Testis (tissue), 2 donors: Measurements from ENCODE around the gene GRN.

Experiments used
- POLR2A ChIP-seq: fragments of 450-650 bp; IDR thresholded peaks from one replicate; pipeline ENCODE4 v1.6.1; 2017; ENCODE audit warnings: antibody characterized with exemption, mild to moderate bottlenecking, moderate library complexity
- TF ChIP-seq, protein P1 (sequence below), 3 experiments: fragments of 450-650 bp in 2 of 3; fragments of 200-600 bp in 1 of 3; sonication (generic) in 1 of 3; IDR thresholded peaks; one replicate each; pipeline ENCODE4 v1.5.1; 2016 to 2019; ENCODE audit warnings: antibody characterized with exemption in 3 of 3, mild to moderate bottlenecking in 2 of 3, moderate library complexity in 1 of 3

DNA sequence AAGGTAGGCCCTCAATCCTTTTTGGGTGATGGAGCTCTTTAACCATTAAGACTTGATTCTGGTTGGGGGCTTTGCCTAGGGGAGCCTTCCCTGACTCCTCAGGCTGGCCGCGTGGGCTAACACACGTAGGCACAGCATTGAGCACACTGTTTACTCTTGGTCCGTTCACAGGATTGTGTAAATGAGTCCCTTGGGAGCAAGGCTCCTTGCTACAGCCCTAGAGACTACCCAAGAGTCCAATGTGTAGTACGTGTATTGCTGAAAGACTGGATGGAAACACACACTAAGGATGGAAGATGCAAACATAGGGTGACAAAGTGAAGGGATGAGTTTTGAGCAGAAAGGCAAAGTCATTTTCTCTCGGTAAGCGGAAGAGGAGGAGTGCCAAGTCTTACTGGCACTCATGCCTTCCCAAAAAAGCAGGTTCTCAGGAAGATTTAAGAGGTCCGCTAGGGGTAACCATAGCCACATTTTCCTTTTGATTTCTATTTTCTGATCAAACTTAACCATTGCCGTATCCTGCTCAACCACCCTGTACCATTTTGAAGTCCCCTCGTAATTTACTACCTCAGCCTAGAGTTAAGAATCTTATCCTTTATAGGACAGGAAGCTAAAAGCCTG is 45.3 kb downstream of the GRN start:
- TF ChIP-seq, protein P1, sequence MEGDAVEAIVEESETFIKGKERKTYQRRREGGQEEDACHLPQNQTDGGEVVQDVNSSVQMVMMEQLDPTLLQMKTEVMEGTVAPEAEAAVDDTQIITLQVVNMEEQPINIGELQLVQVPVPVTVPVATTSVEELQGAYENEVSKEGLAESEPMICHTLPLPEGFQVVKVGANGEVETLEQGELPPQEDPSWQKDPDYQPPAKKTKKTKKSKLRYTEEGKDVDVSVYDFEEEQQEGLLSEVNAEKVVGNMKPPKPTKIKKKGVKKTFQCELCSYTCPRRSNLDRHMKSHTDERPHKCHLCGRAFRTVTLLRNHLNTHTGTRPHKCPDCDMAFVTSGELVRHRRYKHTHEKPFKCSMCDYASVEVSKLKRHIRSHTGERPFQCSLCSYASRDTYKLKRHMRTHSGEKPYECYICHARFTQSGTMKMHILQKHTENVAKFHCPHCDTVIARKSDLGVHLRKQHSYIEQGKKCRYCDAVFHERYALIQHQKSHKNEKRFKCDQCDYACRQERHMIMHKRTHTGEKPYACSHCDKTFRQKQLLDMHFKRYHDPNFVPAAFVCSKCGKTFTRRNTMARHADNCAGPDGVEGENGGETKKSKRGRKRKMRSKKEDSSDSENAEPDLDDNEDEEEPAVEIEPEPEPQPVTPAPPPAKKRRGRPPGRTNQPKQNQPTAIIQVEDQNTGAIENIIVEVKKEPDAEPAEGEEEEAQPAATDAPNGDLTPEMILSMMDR (IDR thresholded peaks at IDR 0.05) = no peak
- TF ChIP-seq POLR2A = no peak
